Cortex of kidney (tissue), 1 donor: ENCODE measurements around the gene PTPRJ.

ENCODE experiments used
- DNase-seq: peaks from one replicate; lab custom pipeline; 2025; lab: John Stamatoyannopoulos, UW

PTPRJ gene

DNA sequence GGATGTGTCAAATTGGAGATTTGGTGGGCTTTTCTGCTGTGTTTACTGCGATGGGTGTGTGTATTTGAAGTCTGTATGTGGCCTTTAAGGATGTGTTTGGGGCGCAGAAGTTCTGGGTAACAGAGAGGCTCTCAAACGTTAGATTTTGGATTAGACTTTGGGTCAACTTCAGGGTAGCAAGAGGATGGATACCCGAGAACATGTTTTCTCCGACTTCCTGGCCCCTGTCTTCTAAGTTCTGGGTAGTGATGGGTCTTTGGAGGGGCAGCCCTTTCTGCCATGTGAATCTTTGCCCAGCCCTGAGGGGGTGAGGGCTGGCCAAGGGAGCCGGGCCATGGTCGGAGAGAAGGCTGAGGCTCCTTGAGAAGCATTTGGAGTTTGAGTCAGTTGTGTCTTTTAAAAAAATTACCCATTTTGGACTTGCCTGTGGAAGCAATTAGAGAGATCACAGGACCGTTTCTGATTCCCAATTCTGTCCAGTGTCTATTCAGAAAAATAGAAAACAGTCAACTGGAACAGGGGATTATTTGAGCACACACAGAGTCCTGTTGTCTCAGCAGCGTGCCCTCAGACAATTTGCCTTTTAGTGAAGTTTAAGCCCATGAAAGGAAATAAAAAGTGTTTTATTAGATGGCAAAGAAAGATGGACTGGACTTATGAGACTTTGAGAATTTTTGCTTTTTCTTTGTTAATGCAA, 114.4 kb downstream of the PTPRJ start:
- no peak for DNase-seq

DNA sequence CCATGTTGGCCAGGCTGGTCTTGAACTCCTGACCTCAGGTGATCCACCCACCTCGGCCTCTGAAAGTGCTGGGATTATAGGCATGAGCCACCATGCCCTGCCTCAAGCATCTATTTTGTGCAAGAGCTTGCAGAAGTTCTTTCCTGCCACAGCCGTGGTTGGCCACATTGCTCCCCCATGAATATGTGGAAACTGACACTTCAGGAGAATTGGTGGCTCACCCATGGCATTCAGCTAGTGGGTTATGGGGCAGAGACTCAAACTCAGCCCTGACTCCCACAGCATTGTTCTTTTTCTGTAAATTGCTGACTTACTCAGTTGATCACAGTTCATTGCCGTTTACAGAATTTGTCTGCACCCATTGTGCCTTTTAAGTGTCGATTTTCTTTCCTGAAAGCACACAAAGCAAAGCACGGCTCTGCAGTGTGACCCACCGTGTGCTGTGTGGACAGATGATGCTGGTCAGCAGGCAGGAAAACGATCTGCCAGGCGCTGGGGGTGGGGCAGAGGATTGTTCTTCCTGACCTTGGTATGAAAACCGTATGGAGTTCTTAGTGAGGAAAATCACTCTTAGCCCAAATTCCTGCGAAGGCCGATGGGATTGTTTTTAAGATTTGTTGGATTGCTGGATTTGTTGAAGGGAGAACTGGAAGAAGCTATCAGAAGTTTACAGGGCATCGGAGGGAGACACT, 115.6 kb downstream of the PTPRJ start:
- DNase-seq, result no peak

DNA sequence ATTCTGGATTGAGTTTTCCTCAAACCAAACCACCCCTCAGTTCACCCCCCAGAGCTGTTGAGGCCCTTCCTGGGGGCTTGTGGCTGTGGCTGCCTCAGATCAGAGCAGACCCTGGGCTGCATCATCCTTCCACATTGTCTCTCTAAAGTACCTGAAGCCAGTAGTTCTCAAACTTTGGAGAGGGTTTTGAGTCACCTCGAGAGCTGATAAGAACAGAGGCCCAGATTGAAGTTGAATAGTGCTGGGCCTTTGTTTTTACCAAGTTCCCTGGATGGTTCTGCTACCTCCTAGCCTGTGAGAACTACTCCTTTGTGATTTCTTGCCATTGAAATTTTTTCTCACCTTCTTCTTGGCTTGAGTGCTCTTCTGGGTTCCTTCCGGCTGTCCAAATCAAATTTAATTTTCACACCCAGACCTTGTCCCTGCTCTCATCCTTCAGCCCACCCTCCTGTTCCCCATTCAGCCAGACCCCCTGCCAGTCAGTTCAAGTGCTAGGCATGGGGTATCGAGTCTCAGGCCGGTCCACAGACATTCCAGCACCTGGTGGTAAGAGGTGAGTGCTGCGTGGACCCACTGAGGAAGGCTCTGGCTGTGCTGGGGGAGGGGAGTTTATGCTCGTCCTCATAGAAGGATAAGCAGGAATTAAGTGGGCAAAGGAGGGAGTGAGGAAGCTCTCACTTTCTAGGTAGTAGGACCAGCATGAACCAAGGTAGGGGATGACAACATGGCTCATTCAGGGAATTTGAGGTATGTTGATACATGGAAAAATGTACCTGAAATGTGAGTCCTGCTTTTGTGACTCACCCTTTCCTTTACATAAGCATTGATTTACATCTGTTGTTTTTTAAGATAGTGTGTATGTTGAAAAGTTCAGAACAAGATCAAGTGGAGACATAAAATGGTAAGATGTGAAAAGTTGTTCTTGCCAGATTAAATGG, 116.5 kb downstream of the PTPRJ start:
- no peak for DNase-seq

DNA sequence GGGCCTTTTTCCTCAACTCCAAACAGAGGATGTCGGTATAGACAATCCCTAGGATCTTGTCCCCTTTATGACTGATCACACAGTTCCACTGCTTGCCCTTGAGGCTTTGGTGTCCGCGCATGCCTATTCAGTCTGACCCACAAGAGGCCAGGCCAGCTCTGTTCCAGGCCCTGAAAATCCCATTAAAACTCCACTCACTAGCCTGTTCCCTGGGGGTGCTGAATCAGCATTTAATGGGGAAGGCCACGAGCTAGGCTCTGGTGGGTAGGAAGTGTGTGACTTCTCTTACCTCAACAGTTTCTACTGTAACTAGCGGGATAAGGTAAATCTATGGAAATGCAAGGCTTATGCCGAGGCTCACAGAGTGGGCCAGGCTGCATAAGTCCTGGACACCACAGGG, 117.7 kb downstream of the PTPRJ start:
- no peak for DNase-seq

DNA sequence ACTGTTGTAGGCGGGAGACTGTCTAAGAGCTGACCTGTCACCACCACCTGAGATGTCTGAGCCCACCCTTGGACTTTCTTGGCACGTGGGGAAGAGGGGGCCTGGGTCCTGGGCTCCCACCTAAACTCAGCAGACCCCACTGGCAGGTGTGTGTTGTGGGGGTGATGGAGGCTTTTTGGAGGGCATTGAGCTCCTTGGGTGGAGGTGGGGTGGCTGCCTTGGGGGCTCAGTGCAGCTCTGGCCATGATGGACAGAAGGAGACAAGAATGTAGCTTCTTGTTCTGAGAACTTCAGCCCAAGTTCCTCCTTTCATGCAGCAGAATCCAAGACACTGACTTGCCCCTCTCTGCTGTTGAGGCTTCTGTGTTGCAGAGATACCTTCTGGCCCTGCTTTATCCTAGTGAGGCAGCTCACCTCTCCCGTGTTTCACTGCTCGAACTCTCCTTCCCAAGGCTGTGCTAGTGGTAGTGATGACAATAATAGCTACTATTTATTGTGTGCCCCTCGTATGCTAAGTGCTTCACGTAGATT, 119.6 kb downstream of the PTPRJ start:
- DNase-seq, result no peak

DNA sequence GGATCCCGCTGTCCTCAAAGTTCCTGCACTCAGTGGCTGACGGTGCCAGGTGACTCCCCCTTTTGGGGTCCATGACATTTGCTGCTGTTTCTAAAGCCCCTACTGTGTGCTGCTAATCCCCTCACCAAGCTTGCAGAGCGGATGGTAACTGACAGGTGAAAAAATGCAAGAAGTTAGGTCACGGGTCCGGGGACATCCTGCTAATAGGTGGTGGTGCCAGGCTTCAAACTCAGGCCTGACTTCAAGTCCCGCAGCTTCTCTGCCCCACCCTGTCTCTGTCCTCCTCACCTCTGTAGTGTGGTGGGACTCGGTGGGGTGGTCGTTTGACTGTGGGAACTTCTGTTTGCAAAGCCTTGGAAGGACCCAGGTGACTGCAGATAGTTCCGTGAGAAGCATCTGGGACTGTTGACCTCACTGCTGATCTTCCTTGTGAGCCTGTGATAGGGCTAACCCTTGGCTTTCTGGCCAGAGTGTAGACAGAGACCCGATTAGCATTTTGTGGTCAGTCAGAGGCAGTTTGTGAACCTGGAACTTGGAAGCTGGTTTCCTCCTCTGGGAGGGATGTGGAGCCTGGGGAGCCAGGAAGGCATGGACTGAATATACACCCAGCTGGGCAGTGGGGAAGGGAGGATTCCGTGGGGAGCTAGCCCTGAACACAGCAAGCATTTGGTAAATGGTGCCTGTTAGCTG, 120.8 kb downstream of the PTPRJ start:
- no peak for DNase-seq

DNA sequence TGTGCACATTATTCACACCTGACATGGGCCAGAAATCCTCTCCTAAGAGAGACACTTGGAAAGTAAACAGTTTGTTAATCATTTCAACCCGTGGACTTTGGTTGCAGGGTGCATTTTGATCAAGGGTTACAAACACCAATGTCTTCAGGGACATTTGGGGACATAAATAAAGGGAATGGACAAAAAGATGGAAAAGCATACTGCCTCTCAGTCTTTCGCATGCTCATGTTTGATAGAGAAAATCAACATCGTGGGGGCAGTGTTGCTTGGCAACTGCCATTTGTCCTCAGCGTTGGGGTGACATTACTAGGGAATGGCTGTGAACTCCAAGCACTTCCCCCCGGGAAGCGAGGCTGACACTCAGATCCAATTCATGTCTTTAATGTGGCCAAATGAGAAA, 121.6 kb downstream of the PTPRJ start:
- no peak for DNase-seq

DNA sequence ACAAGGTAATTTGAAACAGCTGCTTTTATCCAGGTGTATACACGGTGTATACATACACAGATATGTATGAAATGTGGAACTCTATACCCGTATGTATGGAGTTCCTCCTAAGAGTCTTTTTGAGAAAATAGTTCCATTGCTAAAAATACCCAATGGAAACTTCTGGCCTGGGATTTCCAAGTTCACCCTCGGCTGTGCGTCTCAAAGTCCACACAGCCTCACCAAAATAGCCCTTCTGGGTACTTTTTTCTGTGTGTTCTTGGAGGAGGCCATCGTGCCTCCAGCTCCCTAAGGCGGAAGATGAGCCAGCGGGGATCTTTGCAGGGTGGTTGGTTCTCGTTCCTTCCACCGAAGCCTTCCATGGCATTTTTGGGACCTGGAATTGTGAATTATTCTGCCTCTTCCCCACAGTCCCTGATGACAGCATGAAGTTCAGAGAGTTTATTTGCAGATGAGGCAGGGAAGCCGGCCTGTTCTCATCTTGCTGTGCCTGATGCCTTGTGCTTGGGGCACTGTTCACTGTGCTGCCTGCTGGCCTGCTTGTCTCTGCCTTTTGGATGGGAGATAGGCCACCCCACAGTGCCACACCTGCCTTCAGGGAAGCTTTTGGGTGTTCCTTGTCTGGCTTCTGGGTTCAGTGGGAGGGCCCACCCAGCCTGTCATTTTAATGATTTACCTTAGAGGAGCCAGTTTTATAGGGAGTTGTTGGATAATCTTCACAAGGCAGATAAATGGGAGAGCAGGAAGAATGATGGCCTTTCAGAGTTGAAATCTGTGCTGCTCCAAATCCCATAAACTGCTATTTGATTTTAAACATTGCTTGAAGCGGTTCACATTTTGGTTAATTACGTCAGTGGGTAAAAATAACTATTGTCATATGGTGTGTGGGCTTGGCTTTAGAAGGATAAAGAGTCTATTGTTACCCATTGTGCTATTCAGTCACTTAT, 123.5 kb downstream of the PTPRJ start:
- DNase-seq, result no peak

DNA sequence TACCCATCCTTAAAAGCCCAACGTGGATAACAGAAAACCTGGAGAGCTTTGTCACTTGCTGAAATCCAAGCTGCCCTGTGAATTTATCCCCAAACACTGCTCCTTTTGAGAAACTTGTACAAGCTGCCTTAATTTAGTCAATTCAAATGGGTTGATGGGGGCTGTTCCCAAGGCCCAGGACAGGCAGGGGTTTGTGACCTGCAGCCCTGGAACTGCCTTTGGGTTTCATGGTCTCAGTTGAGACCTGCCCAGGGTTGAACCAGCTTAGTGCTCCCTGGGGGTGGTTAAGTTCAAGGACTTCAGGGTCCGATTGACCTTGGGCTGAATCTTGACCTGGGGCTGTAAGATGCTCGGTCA, 124.2 kb downstream of the PTPRJ start:
- DNase-seq, result no peak

DNA sequence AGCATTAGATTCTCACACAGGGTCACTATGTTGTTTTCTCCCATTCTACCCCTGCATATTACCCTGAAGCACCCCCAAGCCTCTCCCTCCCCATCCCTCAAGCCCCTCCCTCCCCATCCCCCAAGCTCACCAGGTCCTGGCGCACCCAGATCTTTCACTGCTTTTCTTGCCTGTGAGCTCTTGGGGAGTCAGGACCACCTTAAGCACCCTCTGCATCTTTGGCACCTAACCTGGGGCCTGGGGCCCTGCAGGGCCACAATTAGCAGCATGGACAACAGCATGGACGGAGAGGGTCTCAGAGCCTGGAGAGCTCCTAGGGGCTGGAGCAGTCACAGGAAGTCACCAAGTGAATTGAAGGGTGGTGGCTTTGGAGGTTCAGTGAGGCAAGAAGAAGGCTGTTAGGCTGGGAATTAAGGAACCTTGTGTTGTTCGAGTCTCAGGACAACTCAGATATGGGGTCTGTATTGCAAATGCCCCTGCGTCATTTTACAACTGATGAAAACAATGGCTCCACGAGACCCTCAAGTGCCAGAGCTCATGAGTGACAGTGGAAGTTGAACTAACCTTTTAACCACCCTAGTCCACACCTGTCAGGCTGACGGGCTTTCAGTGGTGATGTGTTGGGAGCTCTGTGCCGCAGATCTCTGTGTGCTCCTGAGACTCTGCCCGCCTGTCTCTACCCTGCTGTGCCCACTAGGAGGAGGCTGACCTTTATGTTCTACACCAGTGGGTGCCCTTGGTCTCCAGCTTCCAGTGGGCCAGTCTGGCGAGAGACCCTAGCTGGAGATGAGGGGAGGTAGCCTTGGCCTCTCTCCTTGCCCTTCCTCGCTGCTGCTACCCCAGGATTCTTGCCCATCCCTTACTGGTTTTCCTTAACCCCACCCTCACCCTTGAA, 125.0 kb downstream of the PTPRJ start:
- no peak for DNase-seq

DNA sequence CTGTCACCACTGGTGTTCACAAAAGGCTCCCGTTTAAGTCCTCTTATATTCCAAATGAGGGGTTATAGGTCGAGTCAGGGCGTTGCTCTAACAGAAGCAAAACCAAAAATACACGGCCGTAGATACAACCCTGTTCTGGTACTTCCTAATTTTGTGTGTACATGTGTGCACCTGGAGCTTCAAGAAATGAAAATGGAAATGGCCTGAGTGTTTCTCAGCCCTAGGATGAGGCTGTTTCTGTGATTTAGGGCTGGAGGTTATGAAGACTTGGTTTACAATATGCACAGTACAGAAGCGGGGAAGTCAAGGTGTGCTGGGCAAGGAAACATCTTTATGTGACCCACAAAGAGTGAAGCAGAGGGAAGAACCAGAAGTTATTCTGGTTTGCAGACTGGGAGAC, 125.8 kb downstream of the PTPRJ start:
- DNase-seq, result no peak

DNA sequence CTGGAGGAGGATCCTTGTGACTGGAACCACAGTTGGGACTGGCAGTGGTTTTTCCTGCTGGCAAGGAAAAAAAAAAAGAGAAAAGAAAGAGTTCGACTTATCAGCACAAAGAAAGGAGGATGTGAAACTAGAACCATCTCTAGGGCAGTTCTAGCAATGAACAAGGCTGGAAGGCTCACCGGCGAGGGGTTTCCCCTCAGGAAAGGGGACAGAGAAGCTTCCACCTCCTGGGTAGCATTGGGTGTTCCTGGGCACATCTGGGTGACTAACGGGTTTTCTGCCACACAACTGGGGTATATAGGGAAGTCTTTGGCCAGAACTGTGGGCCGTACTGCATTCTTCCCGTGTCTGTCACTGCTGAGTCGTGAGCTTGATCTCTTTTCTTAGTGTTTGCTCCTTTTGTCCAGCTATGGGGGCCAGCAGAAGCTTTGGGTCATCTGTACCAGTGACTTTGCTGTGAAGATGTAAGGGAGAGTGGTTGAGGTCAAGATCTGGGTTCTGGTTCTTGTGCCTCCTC, 126.9 kb downstream of the PTPRJ start:
- DNase-seq, result no peak

DNA sequence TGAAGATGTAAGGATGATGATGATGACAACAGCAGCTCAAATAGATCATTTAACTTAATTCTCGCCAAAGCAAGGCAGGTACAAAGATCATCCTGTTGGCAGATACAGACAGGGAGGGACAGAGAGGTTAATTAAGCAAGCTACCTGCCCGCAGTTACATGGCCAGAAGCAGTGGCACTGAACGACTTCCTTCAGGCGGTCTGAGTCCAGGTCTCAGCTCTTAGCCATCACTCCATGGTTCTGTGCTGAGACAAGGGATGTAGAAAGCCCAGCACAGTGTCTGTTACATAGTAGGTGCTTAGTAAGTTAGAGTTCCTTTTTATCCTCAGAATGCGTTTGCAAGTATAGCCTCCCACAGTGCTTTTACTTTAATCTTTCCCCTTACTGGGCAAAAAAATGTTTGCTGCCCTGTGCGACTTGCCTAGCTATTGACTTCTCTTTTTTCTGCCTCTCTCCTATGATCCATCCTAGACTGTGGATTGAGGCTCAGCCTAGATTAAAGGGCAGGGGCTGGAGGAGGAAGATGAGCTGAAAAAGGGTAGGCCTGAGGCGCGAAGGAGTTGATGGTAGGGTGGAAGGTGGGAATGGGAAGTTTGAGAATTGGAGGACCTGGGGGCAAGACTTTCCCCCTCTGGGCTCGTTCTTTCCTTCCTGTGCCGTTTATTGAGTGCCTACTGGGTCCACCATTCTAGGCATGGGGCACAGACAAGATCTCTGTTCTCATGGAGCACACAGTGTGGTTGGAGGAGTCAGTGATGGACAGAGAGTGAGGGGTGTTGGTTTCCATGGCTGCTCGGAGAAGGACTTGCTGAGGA, 128.1 kb downstream of the PTPRJ start:
- no peak for DNase-seq

DNA sequence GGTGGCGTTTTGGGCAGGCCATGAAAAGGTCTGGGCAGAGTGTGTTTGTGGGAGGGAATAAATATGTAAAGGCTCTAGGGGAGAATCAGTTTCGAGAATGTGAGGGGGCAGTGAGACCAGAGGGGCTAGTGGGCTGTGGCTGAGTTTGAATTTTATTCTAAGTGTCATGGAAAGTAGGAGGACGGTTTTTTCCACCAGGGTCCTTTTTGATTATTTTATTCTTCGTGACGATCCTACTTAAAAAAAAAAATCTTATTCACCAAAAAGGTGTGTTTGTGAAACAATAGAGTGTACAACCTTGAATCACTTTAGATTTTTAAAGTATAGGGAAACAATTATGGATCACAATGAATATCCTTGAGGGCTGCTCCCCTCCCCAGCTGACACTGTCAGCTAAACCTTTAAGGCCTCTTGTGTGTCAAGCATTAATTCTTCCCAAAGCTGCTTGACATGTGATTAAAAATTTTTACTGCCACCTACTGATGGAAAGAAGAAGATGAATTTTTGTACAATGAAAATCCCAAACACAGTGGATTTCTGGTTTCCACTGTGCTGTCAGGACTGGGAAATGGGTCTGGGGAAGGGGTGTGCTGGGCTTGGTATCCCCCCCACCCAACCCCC, 128.8 kb downstream of the PTPRJ start:
- no peak for DNase-seq

DNA sequence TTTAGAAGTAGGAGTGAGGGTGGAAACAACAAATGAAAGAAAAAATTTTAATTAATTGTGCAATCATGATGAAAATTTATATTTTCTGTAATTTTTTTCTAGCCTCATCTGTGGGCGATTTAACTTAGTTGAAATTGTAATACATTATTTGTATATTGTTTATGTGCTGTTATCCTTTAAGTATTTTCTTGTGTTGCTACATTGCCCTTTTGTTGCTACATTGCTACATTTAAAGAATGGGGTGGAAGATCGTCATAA, 130.1 kb downstream of the PTPRJ start:
- no peak for DNase-seq

DNA sequence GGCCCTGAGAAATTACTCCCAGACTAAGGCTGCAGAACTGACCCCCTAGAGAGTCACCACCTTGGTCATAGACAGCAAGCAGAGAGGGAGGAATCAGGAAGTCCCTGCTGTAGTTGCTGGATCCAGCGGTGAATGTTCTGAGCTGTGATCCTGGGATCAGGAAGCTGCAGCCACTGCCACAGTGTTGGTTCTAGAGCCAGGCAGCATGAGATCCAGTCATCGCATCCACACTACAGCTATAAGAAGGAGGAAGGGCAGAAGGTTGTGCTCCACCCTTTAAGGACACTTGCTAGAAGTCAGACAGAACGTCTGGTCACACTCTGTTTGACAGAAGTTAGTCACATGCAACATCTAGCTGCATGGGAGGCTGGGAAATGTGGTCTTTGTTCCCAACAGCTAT, 131.5 kb downstream of the PTPRJ start:
- DNase-seq, result no peak

DNA sequence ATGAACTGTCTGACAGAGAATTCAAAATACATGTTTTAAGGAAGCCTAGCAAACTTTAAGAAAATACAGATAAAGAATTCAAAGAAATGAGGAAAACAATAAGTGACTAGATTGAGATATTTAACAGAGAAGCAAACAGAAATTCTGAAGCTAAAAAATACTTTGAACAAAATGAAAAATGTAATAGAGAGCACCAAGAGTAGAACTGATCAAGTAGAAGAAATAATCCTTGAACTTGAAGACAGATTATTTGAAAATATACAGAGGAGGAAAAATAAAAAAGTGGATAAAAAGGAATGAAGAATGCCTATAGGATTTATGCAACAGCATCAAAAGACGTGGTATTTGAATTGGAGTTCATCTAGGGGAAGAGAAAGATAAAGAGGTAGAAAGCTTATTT, 134.4 kb downstream of the PTPRJ start:
- DNase-seq, result no peak

DNA sequence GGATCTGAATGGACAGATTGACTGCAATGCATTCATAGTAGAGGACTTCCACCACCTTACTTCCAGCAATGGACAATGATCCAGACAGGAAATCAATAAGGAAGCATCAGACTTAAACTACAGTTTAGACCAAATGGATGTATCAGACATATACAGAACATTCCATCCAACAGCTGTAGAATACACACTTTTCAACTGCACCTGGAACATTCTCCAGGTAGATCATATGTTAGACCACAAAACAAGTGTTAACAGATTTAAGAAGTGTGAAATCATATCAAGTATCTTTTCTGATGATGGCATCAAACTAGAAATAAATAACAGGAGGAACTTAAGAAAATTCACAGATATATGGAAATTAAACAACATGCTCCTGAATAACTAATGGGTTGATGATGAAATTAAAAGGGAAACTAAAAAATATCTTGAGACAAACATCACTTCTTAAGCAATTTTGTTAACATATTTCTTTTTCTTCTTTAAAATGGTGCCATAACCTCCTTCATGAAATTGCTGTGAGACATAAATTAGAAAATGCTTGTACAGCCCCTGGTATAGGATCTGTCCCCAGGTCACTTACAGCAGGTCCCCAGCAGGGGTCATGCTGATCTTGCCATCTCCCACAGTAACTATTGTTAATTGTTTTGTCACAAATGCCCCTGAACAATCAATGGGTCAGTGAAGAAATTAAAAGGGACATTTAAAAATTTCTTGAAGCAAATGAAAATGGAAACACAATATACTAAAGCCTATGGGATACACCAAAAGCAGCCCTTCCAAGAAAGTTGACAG, 136.3 kb downstream of the PTPRJ start:
- DNase-seq, result no peak
